Measurements from ENCODE around the gene GRB7. TPM values are rescaled to one million over a fixed set of nuclear protein-coding genes. Genes with fewer than 3 reads are reported as not detected.

Gene GRB7
- total and polyA plus RNA-seq, 10 of the 15 experiments (the other 5 are each of a cell fraction or from before 2014, with no cell fraction given) = 0.05 to 0.34 (median 0.19) TPM; not detected in 4

DNA sequence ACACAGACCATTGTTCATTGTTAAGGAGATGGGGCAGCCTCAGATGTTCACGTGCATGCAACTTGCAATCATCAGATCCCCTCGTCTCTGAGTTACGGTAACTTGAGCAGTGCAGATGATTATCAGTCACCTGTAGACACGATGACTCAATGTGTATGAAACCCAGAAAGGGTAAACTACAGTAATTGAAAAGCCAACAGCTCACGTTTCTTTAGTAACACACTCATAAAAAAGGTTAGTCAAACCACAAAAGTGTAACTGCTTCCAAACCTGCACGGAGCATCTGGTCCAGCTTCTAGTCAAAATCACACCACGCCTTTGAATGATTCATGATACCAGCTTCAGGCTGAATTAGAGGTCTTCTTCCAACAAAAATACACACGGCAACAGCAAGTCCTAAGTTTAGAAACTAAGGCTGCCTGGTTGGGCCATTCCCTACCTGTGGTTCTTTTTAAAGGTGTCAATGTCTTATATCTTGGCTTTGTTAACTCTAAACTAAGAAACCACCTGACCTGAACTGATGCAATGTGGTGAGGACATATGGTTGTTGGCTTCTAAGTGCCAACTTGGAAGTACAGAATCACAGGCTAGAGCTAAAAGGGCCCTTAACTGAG, 32.3 kb downstream of the GRB7 start (continued):
- TF ChIP-seq ZNF274 (IDR thresholded peaks at IDR 0.05; ENCODE audit: insufficient read depth, insufficient read length) = no peak
- TF ChIP-seq, protein P1, sequence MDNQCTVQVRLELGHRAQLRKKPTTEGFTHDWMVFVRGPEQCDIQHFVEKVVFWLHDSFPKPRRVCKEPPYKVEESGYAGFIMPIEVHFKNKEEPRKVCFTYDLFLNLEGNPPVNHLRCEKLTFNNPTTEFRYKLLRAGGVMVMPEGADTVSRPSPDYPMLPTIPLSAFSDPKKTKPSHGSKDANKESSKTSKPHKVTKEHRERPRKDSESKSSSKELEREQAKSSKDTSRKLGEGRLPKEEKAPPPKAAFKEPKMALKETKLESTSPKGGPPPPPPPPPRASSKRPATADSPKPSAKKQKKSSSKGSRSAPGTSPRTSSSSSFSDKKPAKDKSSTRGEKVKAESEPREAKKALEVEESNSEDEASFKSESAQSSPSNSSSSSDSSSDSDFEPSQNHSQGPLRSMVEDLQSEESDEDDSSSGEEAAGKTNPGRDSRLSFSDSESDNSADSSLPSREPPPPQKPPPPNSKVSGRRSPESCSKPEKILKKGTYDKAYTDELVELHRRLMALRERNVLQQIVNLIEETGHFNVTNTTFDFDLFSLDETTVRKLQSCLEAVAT (IDR thresholded peaks at IDR 0.05) = peak; percentile 79
- no peak for TF ChIP-seq RBBP5 (conservative IDR thresholded peaks at IDR 0.05)
- TF ChIP-seq TBL1XR1 (IDR thresholded peaks at IDR 0.05; ENCODE audit: low read depth, low read length) = peak; percentile 76
- no peak for TF ChIP-seq ASH2L (IDR thresholded peaks at IDR 0.05; ENCODE audit: borderline replicate concordance, low read depth)
- peak; percentile 73 for TF ChIP-seq BCL11A (IDR thresholded peaks at IDR 0.05; ENCODE audit: low read depth, low read length)
- peak; percentile 99 to 100 for TF ChIP-seq BHLHE40 (IDR thresholded peaks at IDR 0.05; ENCODE audit: borderline replicate concordance in 1 of 2, low read depth in 2 of 2, low read length in 1 of 2)
- peak; percentile 71 for TF ChIP-seq DPF2 (IDR thresholded peaks at IDR 0.05)
- peak; percentile 89 to 91 for TF ChIP-seq IKZF2 (IDR thresholded peaks at IDR 0.05)
- no peak for TF ChIP-seq SP1 (IDR thresholded peaks at IDR 0.05; ENCODE audit: low read depth, low read length)
- 0 out of 2 replicates have a peak, but pooled peaks have one; percentile 12 for TF ChIP-seq NFYB (IDR thresholded peaks at IDR 0.05; ENCODE audit: insufficient read depth, low read depth, low read length)
- peak; percentile 85 for TF ChIP-seq NR2F1 (conservative IDR thresholded peaks at IDR 0.05)
- TF ChIP-seq NFIC (IDR thresholded peaks at IDR 0.05; ENCODE audit: low read depth, low read length) = peak; percentile 96
- TF ChIP-seq, protein P2, sequence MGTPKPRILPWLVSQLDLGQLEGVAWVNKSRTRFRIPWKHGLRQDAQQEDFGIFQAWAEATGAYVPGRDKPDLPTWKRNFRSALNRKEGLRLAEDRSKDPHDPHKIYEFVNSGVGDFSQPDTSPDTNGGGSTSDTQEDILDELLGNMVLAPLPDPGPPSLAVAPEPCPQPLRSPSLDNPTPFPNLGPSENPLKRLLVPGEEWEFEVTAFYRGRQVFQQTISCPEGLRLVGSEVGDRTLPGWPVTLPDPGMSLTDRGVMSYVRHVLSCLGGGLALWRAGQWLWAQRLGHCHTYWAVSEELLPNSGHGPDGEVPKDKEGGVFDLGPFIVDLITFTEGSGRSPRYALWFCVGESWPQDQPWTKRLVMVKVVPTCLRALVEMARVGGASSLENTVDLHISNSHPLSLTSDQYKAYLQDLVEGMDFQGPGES (IDR thresholded peaks at IDR 0.05) = no peak
